CD4-positive, alpha-beta T cell treated with Interleukin-15 for 4 hours (primary cell): ENCODE data around the gene IL31RA.
A peak's percentile ranks its signal among the peaks of the same experiment; 100 is the strongest.

Experiments
- DNase-seq: peaks from one replicate; pipeline ENCODE4 v3.0.0-alpha.2; 2020; ENCODE audit warnings: low spot score

The IL31RA gene

GRCh38 chr5:55903121-55903701 lies 52.1 kb downstream of the IL31RA start:
- peak; percentile 68 for DNase-seq

- no peak for DNase-seq
Measured at GRCh38 chr5:55904152-55904551, 53.0 kb downstream of the IL31RA start.

- no peak for DNase-seq
Measured at GRCh38 chr5:55905251-55905650, 54.1 kb downstream of the IL31RA start.

GRCh38 chr5:55907927-55908326 lies 56.8 kb downstream of the IL31RA start:
- no peak for DNase-seq

- no peak for DNase-seq
Measured at GRCh38 chr5:55908804-55909203, 57.6 kb downstream of the IL31RA start.

GRCh38 chr5:55911784-55912653 lies 60.9 kb downstream of the IL31RA start:
- DNase-seq = no peak

GRCh38 chr5:55913466-55914413 lies 62.6 kb downstream of the IL31RA start:
- no peak for DNase-seq

- DNase-seq = no peak
Measured at GRCh38 chr5:55914971-55915370, 63.8 kb downstream of the IL31RA start.

GRCh38 chr5:55915783-55916182 lies 64.6 kb downstream of the IL31RA start:
- DNase-seq = no peak

GRCh38 chr5:55916986-55917385 lies 65.8 kb downstream of the IL31RA start:
- DNase-seq = no peak

- DNase-seq = no peak
Measured at GRCh38 chr5:55917402-55918086, 66.4 kb downstream of the IL31RA start.

GRCh38 chr5:55918087-55919035 lies 67.2 kb downstream of the IL31RA start:
- DNase-seq = no peak

GRCh38 chr5:55919625-55920024 lies 68.5 kb downstream of the IL31RA start:
- no peak for DNase-seq

GRCh38 chr5:55920784-55921183 lies 69.6 kb downstream of the IL31RA start:
- DNase-seq = no peak

GRCh38 chr5:55921617-55922016 lies 70.5 kb downstream of the IL31RA start:
- DNase-seq = no peak

GRCh38 chr5:55923177-55923771 lies 72.1 kb downstream of the IL31RA start:
- DNase-seq = no peak

- no peak for DNase-seq
Measured at GRCh38 chr5:55923865-55924500, 72.8 kb downstream of the IL31RA start.

- no peak for DNase-seq
Measured at GRCh38 chr5:55924744-55925143, 73.6 kb downstream of the IL31RA start.

- DNase-seq = no peak
Measured at GRCh38 chr5:55925181-55925580, 74.0 kb downstream of the IL31RA start.

GRCh38 chr5:55925712-55926111 lies 74.6 kb downstream of the IL31RA start:
- DNase-seq = no peak
